HCT116 (cell line): ENCODE results near the gene ZFHX3. TPM values are rescaled to one million over a fixed set of nuclear protein-coding genes. Genes with fewer than 3 reads are reported as not detected.

ENCODE experiments used
- ATAC-seq: fragments of 200-7000 bp; cut with Tn5 transposase; 2 replicates; pipeline ENCODE4 v1.9.1; 2020; ENCODE audit warnings: mild to moderate bottlenecking, moderate library complexity
- BruUV-seq: library from RNA; stranded (reverse); fragments of 400-500 nt; replicated peaks from 2 replicates; lab custom pipeline; 2021; lab: Mats Ljungman, UMichigan
- CTCF ChIA-PET: fragments of 300-600 bp; sonication (Branson Sonifier 250); formaldehyde crosslinking; loops from one replicate; lab custom pipeline; 2021; ENCODE audit warnings: antibody characterized with exemption; lab: Charles Lee
- POLR2A ChIA-PET: fragments of 300-600, 350-600 bp; sonication (Branson Sonifier 250); formaldehyde crosslinking; loops from one replicate; lab custom pipeline; 2021; ENCODE audit warnings: antibody characterized with exemption; lab: Charles Lee
- RAD21 ChIA-PET, 2 experiments: fragments of 300-600 bp; sonication (Branson Sonifier 250); formaldehyde crosslinking; loops; one replicate each; lab custom pipeline; 2023; ENCODE audit warnings: low total read pairs in 2 of 2; ENCODE audit not compliant: uncharacterized antibody in 2 of 2, unreplicated experiment in 2 of 2, low non-redundant PET in 1 of 2; lab: Charles Lee
- DNase-seq: peaks from one replicate; pipeline ENCODE4 v3.0.0-alpha.2; 2010; ENCODE audit warnings: low read depth, low spot score
- H2AFZ ChIP-seq: fragments of 200-600 bp; shearing (Covaris generic), sonication (generic); 2 replicates; pipeline ENCODE4 v1.6.1; 2017; ENCODE audit warnings: low read depth, mixed run types, mixed read lengths, antibody characterized with exemption, low read length; ENCODE audit not compliant: poor library complexity, severe bottlenecking
- H3K27ac ChIP-seq: 2 replicates; pipeline ENCODE4 v1.5.1; 2012; ENCODE audit warnings: low read depth, low read length
- H3K27me3 ChIP-seq: fragments of 200-600 bp; sonication (generic); 2 replicates; pipeline ENCODE4 v1.6.1; 2016; ENCODE audit warnings: mixed run types, low read length, mixed read lengths; ENCODE audit not compliant: insufficient read depth
- H3K36me3 ChIP-seq, 2 experiments: fragments of 200-500 bp in 1 of 2; fragments of 200-600 bp in 1 of 2; sonication (Bioruptor generic) in 1 of 2; sonication (generic) in 1 of 2; 2 replicates each; pipeline versions ENCODE4 v1.5.1 to v1.6.1; 2014 to 2016; ENCODE audit warnings: low read length in 2 of 2, inconsistent platforms in 1 of 2, mixed read lengths in 1 of 2, mixed run types in 1 of 2; ENCODE audit not compliant: insufficient read depth in 2 of 2, control insufficient read depth in 1 of 2
- H3K4me1 ChIP-seq, 2 experiments: fragments of 200-600 bp in 1 of 2; sonication (generic) in 1 of 2; 2 replicates each; pipeline versions ENCODE4 v1.5.1 to v1.6.1; 2012 to 2017; ENCODE audit warnings: low read length in 2 of 2, inconsistent platforms in 1 of 2, mild to moderate bottlenecking in 1 of 2, mixed read lengths in 1 of 2, mixed run types in 1 of 2, moderate library complexity in 1 of 2; ENCODE audit not compliant: insufficient read depth in 2 of 2, control insufficient read depth in 1 of 2
- H3K4me2 ChIP-seq: fragments of 200-600 bp; sonication (generic); 2 replicates; pipeline ENCODE4 v1.6.1; 2017; ENCODE audit warnings: mixed run types, low read length, mixed read lengths
- H3K4me3 ChIP-seq, 2 experiments: fragments of 200-600 bp in 1 of 2; sonication (generic) in 1 of 2; replicated peaks in 1 of 2; 2 replicates each; pipeline ENCODE4 v1.5.1; 2011 to 2016; ENCODE audit warnings: low read length in 2 of 2, control low read depth in 1 of 2, low read depth in 1 of 2, mild to moderate bottlenecking in 1 of 2, mixed read lengths in 1 of 2, mixed run types in 1 of 2
- H3K79me2 ChIP-seq: fragments of 200-600 bp; sonication (generic); 2 replicates; pipeline ENCODE4 v1.6.1; 2017; ENCODE audit warnings: mild to moderate bottlenecking, mixed run types, low read length, moderate library complexity, mixed read lengths; ENCODE audit not compliant: insufficient read depth
- H3K9ac ChIP-seq: fragments of 200-600 bp; sonication (generic); 2 replicates; pipeline ENCODE4 v1.6.1; 2016; ENCODE audit warnings: low read length, mixed read lengths
- H3K9me2 ChIP-seq: fragments of 200-600 bp; sonication (generic), shearing (Covaris generic); 2 replicates; pipeline ENCODE4 v1.6.1; 2017; ENCODE audit warnings: mixed run types, mild to moderate bottlenecking, moderate library complexity; ENCODE audit not compliant: insufficient read depth
- H3K9me3 ChIP-seq, 2 experiments: fragments of 200-500 bp in 1 of 2; fragments of 200-600 bp in 1 of 2; sonication (Bioruptor generic) in 1 of 2; sonication (generic) in 1 of 2; 2 replicates each; pipeline ENCODE4 v1.6.1; 2014 to 2017; ENCODE audit warnings: low read length in 2 of 2, mixed read lengths in 2 of 2, inconsistent platforms in 1 of 2, low read depth in 1 of 2, mild to moderate bottlenecking in 1 of 2, mixed run types in 1 of 2, moderate library complexity in 1 of 2; ENCODE audit not compliant: control insufficient read depth in 1 of 2, insufficient read depth in 1 of 2
- H4K20me1 ChIP-seq: fragments of 200-600 bp; sonication (generic), shearing (Covaris generic); 2 replicates; pipeline ENCODE4 v1.6.1; 2017; ENCODE audit warnings: mixed run types, mild to moderate bottlenecking, moderate library complexity; ENCODE audit not compliant: insufficient read depth
- ATF3 ChIP-seq: IDR thresholded peaks from 2 replicates; pipeline ENCODE4 v1.6.1; 2012
- CEBPB ChIP-seq: IDR thresholded peaks from 2 replicates; pipeline ENCODE4 v1.6.1; 2012; ENCODE audit warnings: low read depth
- CTCF ChIP-seq, 3 experiments: fragments of 200-600 bp in 1 of 3; sonication (generic) in 1 of 3; IDR thresholded peaks in 2 of 3; conservative IDR thresholded peaks in 1 of 3; 2 replicates each; pipeline ENCODE4 v1.5.1; 2012 to 2017; ENCODE audit warnings: low read depth in 2 of 3, low read length in 2 of 3, antibody characterized with exemption in 1 of 3, borderline replicate concordance in 1 of 3, control low read depth in 1 of 3, mild to moderate bottlenecking in 1 of 3, mixed read lengths in 1 of 3, mixed run types in 1 of 3, moderate library complexity in 1 of 3; ENCODE audit not compliant: insufficient read depth in 1 of 3
- EZH2 ChIP-seq: fragments of 200-600 bp; sonication (generic); IDR thresholded peaks from 2 replicates; pipeline ENCODE4 v1.6.1; 2017; ENCODE audit warnings: antibody characterized with exemption, mixed run types
- EZH2phosphoT487 ChIP-seq: fragments of 200-600 bp; IDR thresholded peaks from 2 replicates; pipeline ENCODE4 v1.6.1; 2018; ENCODE audit warnings: antibody characterized with exemption, borderline replicate concordance
- FOSL1 ChIP-seq: IDR thresholded peaks from 2 replicates; pipeline ENCODE4 v1.6.1; 2012; ENCODE audit warnings: low read depth
- JUND ChIP-seq: IDR thresholded peaks from 2 replicates; pipeline ENCODE4 v1.6.1; 2012
- MAX ChIP-seq: IDR thresholded peaks from 2 replicates; pipeline ENCODE4 v1.6.1; 2012
- POLR2A ChIP-seq: IDR thresholded peaks from 2 replicates; pipeline ENCODE4 v1.7.0; 2011; ENCODE audit warnings: borderline replicate concordance; ENCODE audit not compliant: insufficient read depth, insufficient read length; ENCODE audit errors: extremely low read depth
- POLR2AphosphoS5 ChIP-seq: IDR thresholded peaks from 2 replicates; pipeline ENCODE4 v1.6.1; 2011; ENCODE audit warnings: mild to moderate bottlenecking, low read depth, low read length, moderate library complexity
- RAD21 ChIP-seq: IDR thresholded peaks from 2 replicates; pipeline ENCODE4 v1.6.1; 2012; ENCODE audit warnings: low read depth, mild to moderate bottlenecking
- REST ChIP-seq: IDR thresholded peaks from 2 replicates; pipeline ENCODE4 v1.6.1; 2012; ENCODE audit warnings: low read depth
- SRF ChIP-seq: IDR thresholded peaks from 2 replicates; pipeline ENCODE4 v1.6.1; 2012; ENCODE audit warnings: low read depth
- YY1 ChIP-seq: IDR thresholded peaks from 2 replicates; pipeline ENCODE4 v1.6.1; 2011; ENCODE audit warnings: low read length, low read depth, moderate library complexity, mild to moderate bottlenecking; ENCODE audit not compliant: insufficient replicate concordance; ENCODE audit errors: extremely low read depth
- ZBTB33 ChIP-seq: IDR thresholded peaks from 2 replicates; pipeline ENCODE4 v1.6.1; 2011; ENCODE audit warnings: mild to moderate bottlenecking, low read length, moderate library complexity; ENCODE audit not compliant: insufficient replicate concordance; ENCODE audit errors: extremely low read depth
- ZFX ChIP-seq: fragments of 450-650 bp; IDR thresholded peaks from 2 replicates; pipeline ENCODE4 v1.6.1; 2017
- ZNF274 ChIP-seq: fragments of 200-500 bp; sonication (Bioruptor generic); IDR thresholded peaks from 2 replicates; pipeline ENCODE4 v1.6.1; 2014; ENCODE audit warnings: mild to moderate bottlenecking, low read depth, low read length, inconsistent platforms
- intact Hi-C: fragments of 100-400 bp; cut with micrococcal nuclease; formaldehyde crosslinking; loops from 2 replicates; pipeline ENCODE4 v1.10.0; 2022
- total RNA-seq: library from RNA; stranded (reverse); gene quantifications from one replicate; pipeline ENCODE4 v1.2.1, GENCODE V29; 2021; ENCODE audit not compliant: unreplicated experiment

The ZFHX3 gene
- total RNA-seq, 1 experiment from 2014 or later = 6.3 TPM

GRCh38 chr16:73065632-73066330 is 17.9 kb upstream of the ZFHX3 start:
- Histone ChIP-seq H4K20me1 (no peaks in the 10 kb centered on the region), H3K9me3 (no peaks in the 10 kb centered on the region), H3K36me3 (no peaks in the 10 kb centered on the region), H3K9me2 (0 out of 2 replicates have a peak, but pooled peaks cover 3% of the 10 kb centered on the region), H3K9ac (no peak overlapping the region), H3K79me2 (no peaks in the 10 kb centered on the region), H3K4me1 (peaks cover 7 to 26% of the 10 kb centered on the region in 2 experiments; a peak in 3 of 4 replicates), H3K4me3 (no peak overlapping the region), H3K4me2 (no peak overlapping the region), H3K27me3 (no peaks in the 10 kb centered on the region), H3K27ac (no peak overlapping the region), H2AFZ (no peak overlapping the region)
- TF ChIP-seq REST (no peak), RAD21 (no peak), MAX (no peak), ZFX (no peak), FOSL1 (no peak), YY1 (no peak), CTCF (IDR thresholded peaks at IDR 0.05 in 2 of 3, conservative IDR thresholded peaks at IDR 0.05 in 1 of 3; ENCODE audit: borderline replicate concordance in 1 of 3, insufficient read depth in 1 of 3, low read depth in 2 of 3, low read length in 2 of 3) (no peak), CEBPB (no peak), ZBTB33 (no peak), ATF3 (no peak), SRF (no peak), POLR2AphosphoS5 (no peak), ZNF274 (no peak), JUND (no peak), EZH2 (no peak), POLR2A (no peak), EZH2phosphoT487 (no peak)
- ATAC-seq = no peak
- intact Hi-C loops = no loop called here
- DNase-seq = no peak
- ChIA-PET RAD21 (no interaction called here), CTCF (no interaction called here), POLR2A (no interaction called here)
- no TSS peak for BruUV-seq
